HL-60/S4 treated with phorbol 12-myristate 13-acetate at 8.2 ng/mL for 4 days and 3 days (cell line): Measurements from ENCODE around the gene SNRNP48.

ENCODE experiments used
- in situ Hi-C: fragments of 300-500 bp; cut with MboI; formaldehyde crosslinking; loops from 2 replicates; pipeline ENCODE4 v1.15.0; 2022; ENCODE audit warnings: low sequenced_read_pairs

SNRNP48 gene

DNA sequence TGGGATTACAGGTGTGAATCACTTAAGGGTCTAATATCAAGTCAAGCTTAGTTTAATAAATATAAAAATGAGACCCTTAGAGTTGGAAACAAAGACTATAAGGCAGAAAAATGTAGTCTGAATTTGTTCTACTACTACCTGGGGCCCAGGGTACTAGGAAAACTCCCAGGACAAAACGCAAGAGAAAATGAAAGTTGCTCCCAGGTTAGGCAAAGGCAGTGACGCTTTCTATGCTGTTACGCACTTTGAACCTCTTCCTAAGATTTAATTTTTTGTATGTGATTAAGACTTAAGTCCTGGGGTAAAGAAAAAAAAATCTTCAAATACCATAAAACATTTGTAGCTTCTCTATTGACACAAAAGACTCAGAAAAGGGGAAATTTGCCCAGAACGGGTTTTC, 31.2 kb upstream of the SNRNP48 start:
- in situ Hi-C loops = no loop called here

DNA sequence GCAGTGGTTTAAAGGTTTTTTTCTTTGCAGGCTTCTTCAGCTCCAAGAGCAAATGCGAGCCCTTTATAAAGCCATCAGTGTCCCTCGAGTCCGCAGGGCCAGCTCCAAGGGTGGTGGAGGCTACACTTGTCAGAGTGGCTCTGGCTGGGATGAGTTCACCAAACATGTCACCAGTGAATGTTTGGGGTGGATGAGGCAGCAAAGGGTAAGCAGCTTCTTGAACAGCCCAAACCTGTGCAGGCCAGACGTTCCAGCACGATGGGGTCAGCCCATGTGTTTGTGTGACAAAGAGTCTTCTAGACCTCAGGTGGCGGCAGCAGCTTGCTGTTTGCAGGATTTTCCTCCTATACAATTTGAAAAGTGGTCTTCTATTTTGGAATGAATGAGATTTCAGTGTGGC, 30.8 kb upstream of the SNRNP48 start:
- in situ Hi-C loops = no loop called here

DNA sequence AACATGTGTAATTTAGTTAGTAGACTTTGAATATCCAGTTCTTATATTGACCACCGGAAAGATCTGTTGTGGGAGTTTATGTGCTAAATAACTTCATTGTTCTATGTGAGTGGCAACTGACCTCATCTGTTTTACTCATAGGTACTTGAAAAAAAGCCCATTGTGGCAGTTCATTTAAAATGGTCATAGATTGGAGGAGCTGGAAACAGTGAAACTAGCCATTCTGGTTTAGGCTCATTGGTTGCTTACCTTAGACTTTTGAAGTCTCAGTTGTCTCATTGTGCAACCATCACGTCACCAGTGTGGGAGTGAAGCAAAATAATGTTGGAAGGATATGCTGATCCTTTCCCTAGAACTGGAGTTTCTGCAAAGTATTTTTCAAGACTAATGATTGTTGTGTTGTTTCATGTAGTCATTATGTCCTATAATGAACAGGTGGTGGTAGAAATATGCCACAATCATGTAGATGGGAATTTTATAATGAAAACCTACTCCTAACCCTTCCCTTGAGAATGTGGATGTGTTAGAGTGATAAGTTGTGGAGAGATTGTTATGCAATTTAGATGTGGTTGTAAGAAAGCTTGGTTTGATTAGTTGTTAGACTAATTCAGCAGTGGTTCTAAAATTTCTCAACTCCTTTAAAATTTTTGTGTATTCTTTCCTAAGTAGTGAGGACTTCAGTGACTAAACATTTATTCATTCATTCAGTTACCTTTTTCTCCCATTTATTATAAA, 30.2 kb upstream of the SNRNP48 start:
- in situ Hi-C loops = no loop called here

DNA sequence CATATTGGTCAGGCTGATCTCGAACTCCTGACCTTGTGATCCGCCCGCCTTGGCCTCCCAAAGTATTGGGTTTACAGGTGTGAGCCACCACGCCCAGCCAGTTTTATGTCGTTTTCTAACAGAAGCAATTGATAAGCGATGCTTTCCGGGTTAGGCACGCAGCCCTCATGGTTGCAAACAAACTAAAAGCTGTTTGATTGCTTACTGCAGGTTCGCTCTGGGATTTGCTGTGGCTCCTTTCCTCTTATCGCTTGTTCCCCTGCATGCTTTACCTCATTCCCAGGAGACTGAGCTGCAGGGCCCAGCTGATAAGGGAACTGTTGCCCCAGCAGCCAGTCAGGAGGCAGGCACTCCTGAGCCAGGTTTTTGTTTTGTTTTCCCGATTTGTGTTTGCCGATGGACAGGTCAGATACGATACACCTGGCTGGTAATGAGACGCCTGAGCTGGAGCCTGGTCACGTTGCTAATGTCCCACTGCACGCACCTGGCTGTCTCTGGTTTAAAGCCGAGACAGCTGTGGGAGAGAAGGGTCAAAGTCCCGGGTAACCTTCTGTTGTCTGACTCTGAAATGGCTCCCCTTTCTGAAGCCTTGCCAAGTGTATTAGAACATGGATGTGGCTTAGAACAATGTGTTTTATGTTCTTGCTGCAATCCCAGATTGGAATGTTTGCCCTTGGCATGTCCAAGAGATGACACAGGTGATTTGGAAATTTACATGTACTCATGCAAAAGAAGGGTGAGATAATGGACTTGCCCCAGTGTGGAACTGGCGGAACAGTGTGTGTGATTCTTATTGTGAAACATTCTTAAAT, 28.6 kb upstream of the SNRNP48 start:
- in situ Hi-C loops = no loop called here

DNA sequence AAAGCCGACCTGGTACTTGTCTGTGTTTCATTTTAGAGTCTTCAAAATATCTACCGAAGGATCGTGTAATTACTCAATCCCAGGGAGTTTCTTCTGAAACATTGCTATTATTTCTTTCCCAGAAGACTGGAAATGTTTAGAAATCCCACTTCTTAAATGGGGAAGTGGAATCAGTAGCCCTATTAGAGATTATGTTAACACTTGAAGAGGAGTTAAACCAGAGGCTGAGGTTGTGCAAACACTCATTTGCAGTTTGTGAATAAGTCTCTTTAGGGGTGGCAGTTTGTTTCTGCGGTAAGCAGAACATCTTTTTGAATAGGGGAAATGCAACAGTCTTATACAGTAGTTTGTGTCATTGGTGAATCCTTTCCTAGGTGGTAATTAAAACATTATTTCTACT, 27.2 kb upstream of the SNRNP48 start:
- in situ Hi-C loops = no loop called here

DNA sequence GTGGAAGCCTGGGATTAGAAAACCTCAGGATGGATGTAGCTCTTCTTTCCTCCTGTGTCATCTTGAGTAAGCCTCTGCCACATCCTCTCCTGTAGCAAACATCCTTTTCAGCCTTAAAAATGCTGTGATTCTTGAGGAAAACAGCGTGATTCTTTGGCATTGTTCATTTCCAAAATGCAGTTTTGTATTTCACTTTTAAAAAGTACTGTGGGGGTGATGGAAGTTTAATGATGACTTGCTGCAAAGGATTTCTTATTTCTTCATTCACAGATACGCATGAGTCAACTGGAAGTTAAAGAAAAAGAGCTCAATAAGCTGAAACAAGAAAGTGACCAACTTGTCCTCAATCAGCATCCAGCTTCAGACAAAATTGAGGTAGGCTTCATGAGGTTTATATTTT, 23.9 kb upstream of the SNRNP48 start:
- in situ Hi-C loops = no loop called here

DNA sequence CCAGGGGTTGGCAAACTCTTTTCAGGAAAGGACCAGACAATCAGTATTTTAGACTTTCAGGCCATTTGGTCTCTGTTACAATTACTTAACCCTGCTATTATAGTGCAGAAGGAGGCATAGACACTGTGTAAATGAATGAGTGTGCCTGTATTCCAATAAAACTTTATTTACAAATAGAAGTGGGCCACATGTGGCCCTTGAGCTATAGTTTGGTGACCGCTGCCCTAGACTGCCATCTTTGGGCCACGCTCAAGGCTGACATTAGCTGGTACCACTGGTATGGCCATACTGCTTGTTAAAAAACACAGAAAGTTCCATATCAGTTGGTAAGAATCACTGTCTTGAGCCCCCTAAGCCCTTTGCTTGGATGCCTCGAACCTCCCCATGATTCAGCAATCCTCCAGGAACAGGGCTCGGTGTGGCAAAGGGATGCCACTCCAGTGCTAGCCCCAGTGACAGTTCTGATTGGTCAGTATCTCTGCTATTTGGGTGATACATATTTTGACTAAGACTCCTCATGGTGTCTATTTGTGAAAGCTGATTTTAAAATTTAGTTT, 23.3 kb upstream of the SNRNP48 start:
- in situ Hi-C loops = no loop called here

DNA sequence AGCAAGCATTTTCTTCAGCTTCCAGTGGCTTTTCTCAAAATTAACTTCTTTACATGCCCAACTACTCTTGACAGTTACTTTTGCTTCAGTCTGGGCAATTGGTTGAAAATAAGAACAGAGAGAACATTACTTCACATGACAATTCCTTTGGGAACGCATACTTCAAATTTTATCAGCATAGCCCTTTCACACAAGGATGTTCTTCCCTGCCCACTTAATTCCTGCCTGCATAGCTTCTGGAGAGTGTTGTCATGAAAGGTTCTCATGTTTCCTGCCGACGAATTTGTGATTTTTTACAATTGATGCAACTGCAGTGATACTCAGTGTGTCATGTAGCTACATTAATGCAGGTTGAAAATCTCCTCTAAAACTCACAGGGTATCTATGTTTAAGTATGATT, 22.0 kb upstream of the SNRNP48 start:
- in situ Hi-C loops = no loop called here

DNA sequence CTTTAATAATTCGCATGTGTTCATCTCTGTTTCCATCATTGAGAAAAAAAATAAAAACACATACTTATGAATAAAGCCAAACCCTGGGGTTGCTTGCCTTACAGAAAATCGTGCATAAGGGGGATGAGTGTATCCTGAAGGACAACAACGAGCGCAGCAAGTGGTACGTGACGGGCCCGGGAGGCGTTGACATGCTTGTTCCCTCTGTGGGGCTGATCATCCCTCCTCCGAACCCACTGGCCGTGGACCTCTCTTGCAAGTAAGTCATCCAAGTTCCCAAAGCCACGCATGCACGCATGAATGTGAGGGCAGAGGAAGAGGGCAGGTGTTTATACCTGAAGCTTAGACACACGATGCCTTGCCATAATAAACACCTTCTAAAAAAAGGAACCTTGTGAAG, 20.9 kb upstream of the SNRNP48 start:
- in situ Hi-C loops = no loop called here

DNA sequence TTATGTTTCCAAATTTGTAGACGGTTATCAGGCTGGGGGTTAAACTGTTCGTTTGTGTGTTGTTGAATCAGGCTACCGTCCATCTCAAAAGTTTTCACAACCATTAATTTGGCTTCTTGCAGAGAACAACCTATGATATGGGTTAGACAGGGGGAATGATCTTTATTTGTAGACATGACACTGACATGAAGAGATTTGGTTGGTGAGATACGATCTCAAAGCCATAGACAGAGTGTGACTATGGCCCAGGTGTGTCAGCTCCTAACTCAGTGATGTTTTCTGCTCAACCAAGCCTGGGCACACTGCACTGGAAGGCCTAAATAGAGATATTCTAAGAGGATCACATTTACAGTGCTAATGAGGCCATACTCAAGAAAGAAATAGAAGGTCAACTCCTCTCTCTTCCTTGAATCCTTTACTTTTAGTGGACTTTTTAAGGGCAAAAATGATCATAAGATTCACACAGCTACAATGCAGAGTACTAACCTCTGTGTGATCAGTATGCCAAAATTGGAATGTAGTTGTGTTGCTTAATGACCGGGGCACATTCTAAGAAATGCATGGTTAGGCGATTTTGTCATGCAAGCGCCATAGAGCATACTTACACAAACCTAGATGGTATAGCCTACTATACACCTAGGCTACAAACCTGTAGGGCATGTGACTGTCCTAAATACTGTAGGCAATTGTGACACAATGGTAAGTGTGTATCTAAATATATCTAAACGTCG, 17.6 kb upstream of the SNRNP48 start:
- in situ Hi-C loops = no loop called here

DNA sequence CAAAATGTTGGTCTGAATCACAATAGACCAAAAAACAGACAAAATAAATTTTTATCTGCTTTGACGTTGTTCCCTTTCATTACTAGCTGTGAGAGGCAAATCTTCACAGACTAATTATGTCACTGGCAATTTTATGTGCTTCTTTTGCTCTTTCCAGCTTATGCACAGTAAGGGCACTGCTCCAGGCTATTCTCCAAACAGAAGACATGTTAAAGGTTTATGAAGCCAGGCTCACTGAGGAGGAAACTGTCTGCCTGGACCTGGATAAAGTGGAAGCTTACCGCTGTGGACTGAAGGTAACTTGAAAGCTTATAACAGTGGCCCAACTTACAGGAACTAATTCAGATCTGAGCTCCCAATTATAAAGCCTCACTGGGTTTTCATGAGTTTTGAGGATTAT, 15.5 kb upstream of the SNRNP48 start:
- in situ Hi-C loops = no loop called here

DNA sequence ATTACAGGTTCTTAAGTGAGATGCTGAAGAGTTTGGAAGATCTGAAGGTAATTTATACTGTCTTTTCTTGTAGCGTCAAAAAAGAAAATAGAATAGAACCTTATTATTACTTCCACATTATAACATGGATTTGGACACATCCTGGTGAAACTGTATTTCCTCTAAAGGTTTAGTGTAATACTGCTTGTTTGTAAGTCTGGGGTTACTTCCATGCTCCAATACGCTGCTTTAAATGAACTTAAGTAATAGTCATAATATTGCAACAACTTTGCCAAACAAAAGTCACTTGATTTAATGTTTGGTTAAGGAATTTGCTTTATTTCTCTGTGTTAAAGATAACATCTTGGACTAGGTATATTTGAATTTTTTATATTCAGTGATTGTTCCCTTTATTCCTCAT, 11.5 kb upstream of the SNRNP48 start:
- in situ Hi-C loops = loop anchor here (25.0 kb wide), 1 partner anchor 166 kb away; no protein-coding TSS in a partner anchor

DNA sequence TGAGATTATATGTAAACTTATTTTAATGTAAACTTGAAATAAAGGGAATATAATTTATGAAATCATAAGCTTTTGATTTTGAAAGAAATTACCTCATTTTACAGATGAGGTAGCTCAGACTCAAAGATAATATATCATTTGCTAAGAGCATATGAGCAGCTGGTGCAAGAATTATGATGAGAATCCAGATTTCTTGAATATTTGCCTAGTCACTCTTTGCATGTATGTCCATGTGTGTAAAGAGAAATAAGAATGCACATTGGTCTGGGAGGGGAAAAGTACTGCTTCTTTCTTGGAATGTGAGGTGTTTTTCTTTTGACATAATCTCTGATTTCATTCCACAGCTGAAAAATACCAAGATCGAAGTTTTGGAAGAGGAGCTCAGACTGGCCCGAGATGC, 11.1 kb upstream of the SNRNP48 start:
- in situ Hi-C loops = loop anchor here (25.0 kb wide), 1 partner anchor 167 kb away; no protein-coding TSS in a partner anchor

DNA sequence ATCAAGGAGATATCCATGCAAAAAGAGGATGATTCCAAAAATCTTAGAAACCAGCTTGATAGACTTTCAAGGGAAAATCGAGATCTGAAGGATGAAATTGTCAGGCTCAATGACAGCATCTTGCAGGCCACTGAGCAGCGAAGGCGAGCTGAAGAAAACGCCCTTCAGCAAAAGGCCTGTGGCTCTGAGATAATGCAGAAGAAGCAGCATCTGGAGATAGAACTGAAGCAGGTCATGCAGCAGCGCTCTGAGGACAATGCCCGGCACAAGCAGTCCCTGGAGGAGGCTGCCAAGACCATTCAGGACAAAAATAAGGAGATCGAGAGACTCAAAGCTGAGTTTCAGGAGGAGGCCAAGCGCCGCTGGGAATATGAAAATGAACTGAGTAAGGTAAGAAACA, 10.1 kb upstream of the SNRNP48 start:
- in situ Hi-C loops = loop anchor here (25.0 kb wide), 1 partner anchor 168 kb away; no protein-coding TSS in a partner anchor

DNA sequence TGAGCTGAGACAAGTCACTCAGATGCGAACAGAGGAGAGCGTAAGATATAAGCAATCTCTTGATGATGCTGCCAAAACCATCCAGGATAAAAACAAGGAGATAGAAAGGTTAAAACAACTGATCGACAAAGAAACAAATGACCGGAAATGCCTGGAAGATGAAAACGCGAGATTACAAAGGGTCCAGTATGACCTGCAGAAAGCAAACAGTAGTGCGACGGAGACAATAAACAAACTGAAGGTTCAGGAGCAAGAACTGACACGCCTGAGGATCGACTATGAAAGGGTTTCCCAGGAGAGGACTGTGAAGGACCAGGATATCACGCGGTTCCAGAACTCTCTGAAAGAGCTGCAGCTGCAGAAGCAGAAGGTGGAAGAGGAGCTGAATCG, 9.5 kb upstream of the SNRNP48 start:
- in situ Hi-C loops = loop anchor here (25.0 kb wide), 1 partner anchor 168 kb away; no protein-coding TSS in a partner anchor

DNA sequence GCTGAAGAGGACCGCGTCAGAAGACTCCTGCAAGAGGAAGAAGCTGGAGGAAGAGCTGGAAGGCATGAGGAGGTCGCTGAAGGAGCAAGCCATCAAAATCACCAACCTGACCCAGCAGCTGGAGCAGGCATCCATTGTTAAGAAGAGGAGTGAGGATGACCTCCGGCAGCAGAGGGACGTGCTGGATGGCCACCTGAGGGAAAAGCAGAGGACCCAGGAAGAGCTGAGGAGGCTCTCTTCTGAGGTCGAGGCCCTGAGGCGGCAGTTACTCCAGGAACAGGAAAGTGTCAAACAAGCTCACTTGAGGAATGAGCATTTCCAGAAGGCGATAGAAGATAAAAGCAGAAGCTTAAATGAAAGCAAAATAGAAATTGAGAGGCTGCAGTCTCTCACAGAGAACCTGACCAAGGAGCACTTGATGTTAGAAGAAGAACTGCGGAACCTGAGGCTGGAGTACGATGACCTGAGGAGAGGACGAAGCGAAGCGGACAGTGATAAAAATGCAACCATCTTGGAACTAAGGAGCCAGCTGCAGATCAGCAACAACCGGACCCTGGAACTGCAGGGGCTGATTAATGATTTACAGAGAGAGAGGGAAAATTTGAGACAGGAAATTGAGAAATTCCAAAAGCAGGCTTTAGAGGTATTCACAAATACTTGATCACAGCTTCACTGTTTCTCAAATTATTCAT, 8.9 kb upstream of the SNRNP48 start:
- in situ Hi-C loops = loop anchor here (25.0 kb wide), 1 partner anchor 169 kb away; no protein-coding TSS in a partner anchor

DNA sequence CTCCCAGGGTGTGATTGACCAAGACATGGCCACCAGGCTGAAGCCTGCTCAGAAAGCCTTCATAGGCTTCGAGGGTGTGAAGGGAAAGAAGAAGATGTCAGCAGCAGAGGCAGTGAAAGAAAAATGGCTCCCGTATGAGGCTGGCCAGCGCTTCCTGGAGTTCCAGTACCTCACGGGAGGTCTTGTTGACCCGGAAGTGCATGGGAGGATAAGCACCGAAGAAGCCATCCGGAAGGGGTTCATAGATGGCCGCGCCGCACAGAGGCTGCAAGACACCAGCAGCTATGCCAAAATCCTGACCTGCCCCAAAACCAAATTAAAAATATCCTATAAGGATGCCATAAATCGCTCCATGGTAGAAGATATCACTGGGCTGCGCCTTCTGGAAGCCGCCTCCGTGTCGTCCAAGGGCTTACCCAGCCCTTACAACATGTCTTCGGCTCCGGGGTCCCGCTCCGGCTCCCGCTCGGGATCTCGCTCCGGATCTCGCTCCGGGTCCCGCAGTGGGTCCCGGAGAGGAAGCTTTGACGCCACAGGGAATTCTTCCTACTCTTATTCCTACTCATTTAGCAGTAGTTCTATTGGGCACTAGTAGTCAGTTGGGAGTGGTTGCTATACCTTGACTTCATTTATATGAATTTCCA, 4.6 kb upstream of the SNRNP48 start:
- in situ Hi-C loops = loop anchor here (25.0 kb wide), 1 partner anchor 173 kb away; no protein-coding TSS in a partner anchor

DNA sequence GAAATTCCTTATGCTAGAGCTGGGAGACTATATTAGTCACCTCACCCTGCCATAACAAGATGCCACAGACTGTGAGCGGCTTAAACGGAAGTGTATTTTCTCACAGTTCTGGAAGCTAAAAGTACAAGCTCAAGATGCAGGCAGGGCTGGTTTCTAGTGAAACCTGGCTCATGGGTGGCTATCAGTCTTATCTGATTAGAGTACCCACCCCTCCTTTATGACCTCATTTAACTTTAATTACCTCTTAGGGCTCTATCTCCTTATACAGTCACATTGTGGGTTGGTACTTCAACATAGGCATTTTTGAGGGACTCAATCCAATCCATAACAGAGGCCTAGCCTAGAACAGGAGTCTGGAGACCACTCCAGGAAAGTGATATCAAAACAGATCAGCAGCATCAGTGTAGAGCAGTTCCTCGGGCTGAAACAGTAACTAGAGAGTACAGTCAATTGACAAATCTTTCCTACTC, 2.3 kb upstream of the SNRNP48 start:
- in situ Hi-C loops = loop anchor here (25.0 kb wide), 1 partner anchor 175 kb away; no protein-coding TSS in a partner anchor

DNA sequence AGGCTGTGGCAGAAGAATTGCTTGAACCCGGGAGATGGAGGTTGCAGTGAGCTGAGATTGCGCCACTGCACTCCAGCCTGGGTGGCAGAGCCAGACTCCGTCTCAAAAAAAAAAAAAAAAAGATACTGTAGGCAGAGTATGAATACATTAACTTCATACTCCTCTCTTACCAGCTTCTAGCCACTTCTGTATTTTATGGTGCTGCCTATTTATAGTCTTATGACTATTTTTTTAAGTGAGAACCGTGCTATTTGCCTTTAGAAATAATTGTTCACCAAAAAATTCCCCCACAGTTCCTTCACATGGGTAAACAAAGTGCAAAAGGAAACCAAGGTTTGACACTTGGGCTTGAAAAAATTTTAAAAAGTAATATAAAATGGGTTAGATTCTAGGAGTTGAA, 1.5 kb upstream of the SNRNP48 start:
- in situ Hi-C loops = loop anchor here (25.0 kb wide), 1 partner anchor 176 kb away; no protein-coding TSS in a partner anchor

DNA sequence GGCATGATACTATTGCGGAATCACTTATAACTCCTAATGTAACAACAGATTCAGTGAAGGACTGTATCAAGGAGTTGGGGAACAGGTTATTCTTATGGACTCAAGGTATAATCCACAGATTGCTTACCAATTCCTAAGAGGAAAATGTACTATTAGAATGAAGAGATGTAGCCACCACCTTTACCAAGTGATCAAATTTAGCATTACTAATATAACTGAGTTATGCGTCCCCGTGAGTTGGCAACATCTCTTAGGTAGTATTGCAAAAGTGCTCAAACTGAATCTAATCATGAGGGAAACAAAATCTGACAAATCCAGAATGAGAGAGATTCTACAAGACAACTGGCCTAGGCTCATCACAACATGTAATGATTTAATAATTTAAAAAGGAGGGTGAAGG, 777 bp upstream of the SNRNP48 start:
- in situ Hi-C loops = loop anchor here (25.0 kb wide), 1 partner anchor 177 kb away; no protein-coding TSS in a partner anchor
